Adipose tissue (tissue), 3 donors: ENCODE measurements around the gene MAST4. TPM values are rescaled to one million over a fixed set of nuclear protein-coding genes. Genes with fewer than 3 reads are reported as not detected.

Source experiments
- H3K27ac ChIP-seq: one replicate; pipeline ENCODE4 v1.5.1; 2013; ENCODE audit warnings: low read depth, low read length
- WGBS, 3 donors: extraction: QIAGEN DNeasy Blood & Tissue Kit; methylation state at CpG; one replicate each; pipeline ENCODE4 v1.1.7; 2013; 5-methylcytosine and 5-hydroxymethylcytosine counted together
- polyA plus RNA-seq, 3 donors: library from polyadenylated mRNA; stranded (reverse); fragments of 200-250 nt; gene quantifications; one replicate each; pipeline ENCODE4 v1.2.3, GENCODE V29; 2013
- donor health status: healthy with polysubstance abuse.
- donor health status: Bipolar disorder and iron deficiency.
- donor health status: healthy.

The MAST4 gene
- polyA plus RNA-seq, 3 donors = 2.7 to 16.6 (median 11.8) TPM

DNA sequence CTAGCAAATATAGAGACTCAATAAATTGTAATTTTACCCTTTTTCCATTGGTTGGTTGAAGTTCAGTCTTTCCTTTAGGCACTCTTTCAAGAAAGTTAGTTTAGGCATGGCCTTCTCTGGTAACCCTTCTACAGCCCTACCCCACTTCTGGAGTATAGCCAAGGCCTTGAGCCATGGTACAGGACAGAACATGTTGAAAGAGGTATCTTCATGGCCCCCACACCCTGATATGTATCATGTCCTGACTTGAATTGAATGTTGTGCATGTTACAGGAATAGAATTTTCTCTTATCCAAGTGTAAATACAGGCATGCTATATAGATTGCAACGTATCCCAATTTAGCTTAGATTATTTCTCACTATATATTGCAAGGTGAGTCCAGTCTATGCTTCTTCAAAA lies 424.8 kb downstream of the MAST4 start:
- WGBS, 3 donors = 74 to 92% (median 88%) methylated on average over 1 of the region's 1 CpG
- H3K27ac ChIP-seq = no peak overlapping the region

- no peak overlapping the region for H3K27ac ChIP-seq
Measured at GRCh38 chr5:67021521-67021920, 425.3 kb downstream of the MAST4 start.

DNA sequence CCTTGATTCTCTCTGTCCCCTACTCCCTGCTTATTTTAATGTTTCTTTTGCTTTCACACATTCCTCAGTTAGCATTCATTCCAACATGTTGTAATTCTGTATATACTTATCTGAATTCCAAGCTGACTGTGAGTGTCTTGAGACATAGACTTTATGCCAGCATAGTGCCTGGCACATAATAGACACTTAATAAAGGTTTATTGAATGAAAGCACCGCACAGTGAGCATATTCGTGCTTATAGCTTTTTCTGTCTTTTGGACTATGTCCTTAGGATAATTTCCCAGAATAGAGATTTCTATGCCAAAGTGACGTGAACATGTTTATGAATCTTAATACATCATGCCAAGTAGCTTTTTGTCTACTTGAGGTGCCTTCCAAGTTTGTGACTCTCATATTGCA lies 425.8 kb downstream of the MAST4 start:
- no peak overlapping the region for H3K27ac ChIP-seq

GRCh38 chr5:67025457-67025856 lies 429.3 kb downstream of the MAST4 start:
- H3K27ac ChIP-seq = no peak overlapping the region
- 59 to 97% (median 62%) methylated on average over 2 of the region's 2 CpGs for WGBS, 3 donors

More for the DNA sequence above, 425.8 kb downstream of the MAST4 start:
- 68 to 87% (median 78%) methylated on average over 3 of the region's 3 CpGs for WGBS, 3 donors

DNA sequence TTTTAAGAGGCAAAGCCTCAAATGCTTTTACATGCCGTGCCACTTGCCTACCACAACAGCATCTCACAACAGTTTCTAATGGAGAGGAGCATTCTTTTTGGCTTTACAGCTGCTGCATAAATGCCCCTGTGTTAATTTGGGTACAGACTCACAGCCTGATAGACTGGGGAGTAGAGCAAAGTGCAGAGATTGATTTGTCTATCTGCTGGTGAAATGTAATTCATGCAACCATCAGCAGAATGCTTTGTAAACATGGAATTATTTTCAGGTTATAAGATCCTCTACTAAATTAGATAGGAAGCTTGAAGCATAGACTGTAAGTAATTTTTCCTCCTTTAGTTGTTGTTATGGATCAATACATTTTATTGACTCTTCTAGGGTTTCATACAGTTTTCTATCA lies 430.1 kb downstream of the MAST4 start:
- H3K27ac ChIP-seq = no peak overlapping the region
- 89 to 96% (median 94%) methylated on average over 1 of the region's 1 CpG for WGBS, 3 donors

DNA sequence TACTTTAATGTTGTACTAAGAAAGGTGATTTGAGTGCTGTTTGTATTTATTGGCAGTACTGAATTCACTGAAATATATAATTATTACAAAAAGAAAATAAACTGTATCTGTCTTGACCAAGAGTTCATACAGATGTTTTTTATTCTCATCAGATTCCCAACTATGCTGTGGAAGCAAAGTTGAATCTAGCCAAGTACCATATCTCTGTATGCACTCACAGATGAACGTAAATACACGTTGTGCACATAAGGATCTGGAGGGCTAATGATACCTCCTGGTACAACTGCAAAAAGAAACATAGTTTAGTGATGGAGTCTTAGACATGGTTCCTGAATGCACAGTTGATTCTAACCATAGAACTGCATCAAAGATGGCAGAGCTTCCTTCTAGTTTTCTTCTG lies 431.0 kb downstream of the MAST4 start:
- H3K27ac ChIP-seq = no peak overlapping the region
- 80 to 90% (median 83%) methylated on average over 2 of the region's 2 CpGs for WGBS, 3 donors

- 77 to 95% (median 78%) methylated on average over 4 of the region's 4 CpGs for WGBS, 3 donors
- no peak overlapping the region for H3K27ac ChIP-seq
Measured at GRCh38 chr5:67028371-67028770, 432.2 kb downstream of the MAST4 start.

GRCh38 chr5:67028941-67029340 lies 432.7 kb downstream of the MAST4 start:
- no peak overlapping the region for H3K27ac ChIP-seq
- 97 to 100% (median 98%) methylated on average over 4 of the region's 4 CpGs for WGBS, 3 donors

GRCh38 chr5:67029481-67029880 lies 433.3 kb downstream of the MAST4 start:
- H3K27ac ChIP-seq = no peak overlapping the region

DNA sequence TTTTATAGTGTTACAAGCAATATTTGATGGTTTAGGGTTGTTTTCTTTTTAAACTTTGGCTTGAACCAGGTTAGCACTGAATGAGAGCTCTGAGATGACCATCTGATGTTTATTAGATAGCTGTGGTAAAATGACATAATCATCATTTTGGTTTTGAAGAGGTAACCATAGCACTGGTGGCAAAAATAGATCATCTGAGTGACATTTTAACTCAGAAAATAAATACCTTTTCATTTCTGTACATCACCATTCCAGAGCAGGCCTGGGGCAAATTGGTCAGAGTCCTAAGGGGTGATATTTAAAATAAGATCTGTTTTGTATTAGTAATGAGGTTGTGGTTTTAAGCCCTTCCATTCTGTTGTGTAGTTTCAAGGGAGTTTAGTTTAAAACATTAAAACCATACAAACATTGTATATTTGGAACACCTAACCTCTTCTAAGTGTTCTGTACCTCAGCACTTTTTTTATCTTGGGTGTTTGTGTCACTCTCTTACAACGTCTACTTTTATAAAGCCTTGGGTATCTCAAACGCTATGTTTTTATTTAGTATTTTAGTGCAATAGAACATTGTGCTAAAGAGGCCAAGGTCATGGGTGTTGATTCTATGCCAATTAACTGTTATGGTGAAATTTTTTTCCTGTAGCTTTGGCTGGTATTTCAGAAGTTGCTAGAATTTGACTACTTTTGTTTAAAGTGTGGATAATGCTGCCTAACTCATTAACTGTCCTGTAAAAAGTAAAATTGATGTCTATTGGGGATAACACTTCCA lies 434.3 kb downstream of the MAST4 start:
- WGBS, 3 donors = 11 to 42% (median 28%) methylated on average over 2 of the region's 2 CpGs

GRCh38 chr5:67031057-67031443 lies 434.9 kb downstream of the MAST4 start:
- 42 to 53% (median 47%) methylated on average over 3 of the region's 3 CpGs for WGBS, 3 donors
- H3K27ac ChIP-seq = no peak overlapping the region

More for the DNA sequence above, 434.3 kb downstream of the MAST4 start:
- H3K27ac ChIP-seq = no peak overlapping the region

- no peak overlapping the region for H3K27ac ChIP-seq
- WGBS, 3 donors = 55 to 76% (median 57%) methylated on average over 3 of the region's 3 CpGs
Measured at GRCh38 chr5:67031692-67032091, 435.5 kb downstream of the MAST4 start.

GRCh38 chr5:67032921-67033664 lies 436.9 kb downstream of the MAST4 start:
- H3K27ac ChIP-seq = no peak overlapping the region
- WGBS, 3 donors = 68 to 90% (median 69%) methylated on average over 2 of the region's 2 CpGs

GRCh38 chr5:67033880-67034651 lies 437.9 kb downstream of the MAST4 start:
- H3K27ac ChIP-seq = no peak overlapping the region
- WGBS, 3 donors = 63 to 88% (median 74%) methylated on average over 8 of the region's 8 CpGs

DNA sequence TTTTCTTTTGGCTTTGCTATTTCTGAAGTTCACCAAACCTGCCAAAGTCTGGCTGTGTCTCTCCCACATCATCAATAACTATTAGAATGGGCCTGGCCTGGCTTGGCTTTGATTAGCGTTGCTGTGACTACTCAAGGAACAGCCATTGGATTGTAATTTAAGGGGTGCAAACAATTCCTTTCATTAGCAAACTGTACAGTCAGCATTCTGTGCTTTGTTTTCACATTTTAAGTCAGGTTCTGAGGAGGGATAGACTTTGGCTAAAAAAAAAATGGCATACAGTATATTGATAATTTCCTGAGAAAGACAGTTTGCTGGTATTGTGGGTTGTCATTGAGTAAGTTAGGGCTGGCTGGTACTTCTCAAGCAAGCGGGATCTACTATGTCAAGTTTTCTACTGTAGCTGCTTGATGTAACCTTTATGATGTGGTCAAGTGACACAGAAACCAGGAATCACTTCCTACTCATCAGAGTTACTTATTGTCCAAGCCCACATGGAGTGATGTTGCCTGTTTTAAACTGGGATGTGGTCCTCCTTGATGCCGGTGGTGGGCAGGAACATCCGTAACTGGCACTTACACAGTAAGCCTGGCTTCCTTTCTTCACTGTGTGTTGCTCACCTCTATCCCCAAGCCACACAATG lies 439.0 kb downstream of the MAST4 start:
- H3K27ac ChIP-seq = no peak overlapping the region
- WGBS, 3 donors = 80 to 92% (median 86%) methylated on average over 4 of the region's 4 CpGs

DNA sequence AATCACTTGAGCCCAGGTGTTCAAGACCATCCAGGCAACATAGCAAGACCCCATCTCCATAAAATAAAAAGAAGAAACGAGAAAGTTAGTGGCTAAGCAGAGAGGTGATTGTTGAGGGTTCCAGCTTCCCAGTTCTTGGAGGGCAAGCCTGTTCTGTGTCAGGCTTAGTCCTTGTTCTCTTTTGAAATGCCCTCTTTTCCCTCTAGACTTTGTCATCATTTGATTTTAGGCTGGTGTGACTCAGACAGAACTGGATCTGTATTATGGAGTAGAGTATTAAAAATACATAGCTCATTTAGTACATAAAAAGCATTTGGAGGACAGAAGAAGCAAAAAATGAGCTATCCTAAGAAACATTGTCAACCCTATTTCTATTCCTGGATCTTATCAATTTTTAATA lies 441.0 kb downstream of the MAST4 start:
- WGBS, 3 donors = 60 to 87% (median 83%) methylated on average over 1 of the region's 1 CpG
- H3K27ac ChIP-seq = no peak overlapping the region

GRCh38 chr5:67038817-67039603 lies 442.8 kb downstream of the MAST4 start:
- 78 to 87% (median 87%) methylated on average over 4 of the region's 4 CpGs for WGBS, 3 donors
- no peak overlapping the region for H3K27ac ChIP-seq
